Measurements from ENCODE around the gene LHFPL2.

DNA sequence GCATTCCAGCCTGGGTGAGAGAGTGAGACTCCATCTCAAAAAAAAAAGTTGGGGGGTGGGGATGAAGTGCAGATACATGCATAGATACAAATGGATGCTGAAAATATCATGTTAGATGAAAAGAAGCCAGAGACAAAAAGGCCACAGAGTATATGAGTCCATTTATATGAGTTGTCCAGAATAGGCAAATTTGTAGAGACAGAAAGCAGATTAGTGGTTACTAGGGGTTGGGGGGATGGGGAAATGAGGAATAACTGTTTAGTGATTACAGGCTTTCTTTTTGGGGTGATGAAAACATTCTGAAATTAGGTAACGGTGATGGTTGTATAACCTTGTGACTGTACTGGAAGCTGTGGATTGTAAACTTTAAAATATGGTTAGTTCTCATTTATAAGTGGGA is 13.8 kb upstream of the LHFPL2 start:
- TF ChIP-seq, protein P1, sequence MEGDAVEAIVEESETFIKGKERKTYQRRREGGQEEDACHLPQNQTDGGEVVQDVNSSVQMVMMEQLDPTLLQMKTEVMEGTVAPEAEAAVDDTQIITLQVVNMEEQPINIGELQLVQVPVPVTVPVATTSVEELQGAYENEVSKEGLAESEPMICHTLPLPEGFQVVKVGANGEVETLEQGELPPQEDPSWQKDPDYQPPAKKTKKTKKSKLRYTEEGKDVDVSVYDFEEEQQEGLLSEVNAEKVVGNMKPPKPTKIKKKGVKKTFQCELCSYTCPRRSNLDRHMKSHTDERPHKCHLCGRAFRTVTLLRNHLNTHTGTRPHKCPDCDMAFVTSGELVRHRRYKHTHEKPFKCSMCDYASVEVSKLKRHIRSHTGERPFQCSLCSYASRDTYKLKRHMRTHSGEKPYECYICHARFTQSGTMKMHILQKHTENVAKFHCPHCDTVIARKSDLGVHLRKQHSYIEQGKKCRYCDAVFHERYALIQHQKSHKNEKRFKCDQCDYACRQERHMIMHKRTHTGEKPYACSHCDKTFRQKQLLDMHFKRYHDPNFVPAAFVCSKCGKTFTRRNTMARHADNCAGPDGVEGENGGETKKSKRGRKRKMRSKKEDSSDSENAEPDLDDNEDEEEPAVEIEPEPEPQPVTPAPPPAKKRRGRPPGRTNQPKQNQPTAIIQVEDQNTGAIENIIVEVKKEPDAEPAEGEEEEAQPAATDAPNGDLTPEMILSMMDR (IDR thresholded peaks at IDR 0.05), result no peak
- no peak for TF ChIP-seq POLR2A (IDR thresholded peaks at IDR 0.05)

Data from esophagus squamous epithelium (tissue), 4 donors.